ENCODE data around the gene CIP2A. TPM values are rescaled to one million over a fixed set of nuclear protein-coding genes. Genes with fewer than 3 reads are reported as not detected.

Gene CIP2A
- total and polyA plus RNA-seq, 7 donors, result 0.60 to 5.4 (median 2.8) TPM

- no peaks in the 10 kb centered on the region for H3K36me3 ChIP-seq
- intact Hi-C loops (cut with DNase I), result no loop called here
- H3K4me1 ChIP-seq, result no peaks in the 10 kb centered on the region
- H3K4me3 ChIP-seq, result no peak overlapping the region
- no peaks in the 10 kb centered on the region for H3K9me3 ChIP-seq
- 83 to 89% methylated on average over 2 of the region's 2 CpGs for WGBS, 2 donors
- peak overlapping the region in 1 of 4 donors; percentile 63 for H3K27ac ChIP-seq
- no peaks in the 10 kb centered on the region for H3K27me3 ChIP-seq
- DNase-seq, result no peak
- TF ChIP-seq EP300 (IDR thresholded peaks at IDR 0.05), result no peak
- TF ChIP-seq POLR2AphosphoS5 (IDR thresholded peaks at IDR 0.05), result no peak
- TF ChIP-seq CTCF (IDR thresholded peaks at IDR 0.05), result no peak
- no peak for TF ChIP-seq POLR2A (IDR thresholded peaks at IDR 0.05)
Observed at GRCh38 chr3:108602935-108603294, 13.7 kb upstream of the CIP2A start.

- peak overlapping the region in 1 of 4 donors; percentile 63 for H3K27ac ChIP-seq
- H3K4me3 ChIP-seq, result no peak overlapping the region
- intact Hi-C loops (cut with DNase I), result no loop called here
- no peaks in the 10 kb centered on the region for H3K27me3 ChIP-seq
- H3K4me1 ChIP-seq, result no peaks in the 10 kb centered on the region
- TF ChIP-seq POLR2A (IDR thresholded peaks at IDR 0.05) (no peak), CTCF (IDR thresholded peaks at IDR 0.05) (no peak), EP300 (IDR thresholded peaks at IDR 0.05) (no peak), POLR2AphosphoS5 (IDR thresholded peaks at IDR 0.05) (no peak)
- DNase-seq, result no peak
- no peaks in the 10 kb centered on the region for H3K36me3 ChIP-seq
- no peaks in the 10 kb centered on the region for H3K9me3 ChIP-seq
- 35 to 85% methylated on average over 5 of the region's 5 CpGs for WGBS, 2 donors
Observed at GRCh38 chr3:108602249-108602934, 13.2 kb upstream of the CIP2A start.

- no peaks in the 10 kb centered on the region for H3K36me3 ChIP-seq
- DNase-seq, result no peak
- H3K27me3 ChIP-seq, result no peaks in the 10 kb centered on the region
- no peaks in the 10 kb centered on the region for H3K9me3 ChIP-seq
- whole genome bisulfite sequencing, 2 donors, result 83 to 92% methylated on average over 1 of the region's 1 CpG
- no peaks in the 10 kb centered on the region for H3K4me1 ChIP-seq
- no peak overlapping the region for H3K4me3 ChIP-seq
- intact Hi-C loops (cut with DNase I), result no loop called here
- no peak overlapping the region for H3K27ac ChIP-seq
- TF ChIP-seq POLR2AphosphoS5 (IDR thresholded peaks at IDR 0.05), result no peak
- TF ChIP-seq CTCF (IDR thresholded peaks at IDR 0.05), result no peak
- no peak for TF ChIP-seq POLR2A (IDR thresholded peaks at IDR 0.05)
- no peak for TF ChIP-seq EP300 (IDR thresholded peaks at IDR 0.05)
Observed at GRCh38 chr3:108599677-108600409, 10.6 kb upstream of the CIP2A start.

DNA sequence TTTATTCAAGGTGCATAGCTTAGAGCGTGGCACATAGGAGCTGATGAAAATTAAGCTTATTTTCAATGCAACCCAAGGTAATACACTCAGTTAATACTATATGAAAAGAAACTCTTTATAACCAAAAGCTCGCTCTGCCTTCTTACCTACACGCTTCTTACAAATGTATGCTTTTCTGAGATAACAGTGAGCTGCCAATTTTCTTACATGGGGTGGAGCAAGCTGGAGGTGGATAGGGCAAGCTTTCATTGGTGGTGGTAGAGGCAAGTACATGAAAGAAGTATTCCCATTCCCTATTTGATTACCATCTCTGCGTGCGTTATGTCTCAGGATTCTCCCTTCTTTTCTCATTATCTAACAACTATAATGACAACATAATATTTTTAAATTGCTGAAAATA is 9.1 kb upstream of the CIP2A start:
- no peak for DNase-seq
- intact Hi-C loops (cut with DNase I), result no loop called here
- H3K4me1 ChIP-seq, result no peaks in the 10 kb centered on the region
- no peak overlapping the region for H3K27ac ChIP-seq
- H3K36me3 ChIP-seq, result no peaks in the 10 kb centered on the region
- H3K27me3 ChIP-seq, result no peaks in the 10 kb centered on the region
- TF ChIP-seq POLR2A (IDR thresholded peaks at IDR 0.05), result no peak
- TF ChIP-seq EP300 (IDR thresholded peaks at IDR 0.05), result no peak
- no peak for TF ChIP-seq CTCF (IDR thresholded peaks at IDR 0.05)
- no peak for TF ChIP-seq POLR2AphosphoS5 (IDR thresholded peaks at IDR 0.05)
- H3K4me3 ChIP-seq, result no peak overlapping the region
- H3K9me3 ChIP-seq, result no peaks in the 10 kb centered on the region
- WGBS, 2 donors, result 79 to 87% methylated on average over 5 of the region's 5 CpGs

Data from sigmoid colon (tissue), 7 donors.